HUES48 (cell line): ENCODE data around the gene KCNQ2.

ENCODE experiments used
- H3K27ac ChIP-seq: one replicate; pipeline ENCODE4 v1.7.0; 2013; ENCODE audit warnings: low read depth, low read length, inconsistent platforms
- H3K27me3 ChIP-seq: 2 replicates; pipeline ENCODE4 v1.6.1; 2013; ENCODE audit warnings: mild to moderate bottlenecking, low read length; ENCODE audit not compliant: control insufficient read depth, insufficient read depth
- H3K36me3 ChIP-seq: 2 replicates; pipeline ENCODE4 v1.6.1; 2013; ENCODE audit warnings: low read length; ENCODE audit not compliant: control insufficient read depth, insufficient read depth
- H3K4me1 ChIP-seq: 2 replicates; pipeline ENCODE4 v1.6.1; 2013; ENCODE audit warnings: mild to moderate bottlenecking, low read length; ENCODE audit not compliant: control insufficient read depth, insufficient read depth
- H3K4me3 ChIP-seq: 2 replicates; pipeline ENCODE4 v1.5.1; 2013; ENCODE audit warnings: mild to moderate bottlenecking, low read depth, low read length
- H3K9ac ChIP-seq: 2 replicates; pipeline ENCODE4 v1.6.1; 2013; ENCODE audit warnings: mild to moderate bottlenecking, low read depth, low read length, moderate library complexity
- H3K9me3 ChIP-seq: 2 replicates; pipeline ENCODE4 v1.6.1; 2013; ENCODE audit warnings: low read length; ENCODE audit not compliant: control insufficient read depth, insufficient read depth

Gene KCNQ2

GRCh38 chr20:63397946-63398450 lies 74.5 kb downstream of the KCNQ2 start:
- H3K4me3 ChIP-seq, result no peak overlapping the region
- peaks cover 15% of the 10 kb centered on the region for H3K4me1 ChIP-seq
- H3K9me3 ChIP-seq, result no peaks in the 10 kb centered on the region

GRCh38 chr20:63397155-63397843 lies 75.2 kb downstream of the KCNQ2 start:
- no peaks in the 10 kb centered on the region for H3K27me3 ChIP-seq
- no peak overlapping the region for H3K27ac ChIP-seq
- no peaks in the 10 kb centered on the region for H3K36me3 ChIP-seq
- H3K9me3 ChIP-seq, result peaks cover 2% of the 10 kb centered on the region; the same call in 1 of the 2 replicates
- H3K9ac ChIP-seq, result no peak overlapping the region
- no peak overlapping the region for H3K4me3 ChIP-seq
- peaks cover 15% of the 10 kb centered on the region for H3K4me1 ChIP-seq

More at GRCh38 chr20:63397946-63398450, 74.5 kb downstream of the KCNQ2 start:
- H3K36me3 ChIP-seq, result no peaks in the 10 kb centered on the region
- H3K27me3 ChIP-seq, result no peaks in the 10 kb centered on the region
- H3K9ac ChIP-seq, result no peak overlapping the region
- H3K27ac ChIP-seq, result no peak overlapping the region

- H3K27ac ChIP-seq, result no peak overlapping the region
- peaks cover 4% of the 10 kb centered on the region; the same call in 1 of the 2 replicates for H3K9me3 ChIP-seq
- no peak overlapping the region for H3K4me3 ChIP-seq
- peaks cover 15% of the 10 kb centered on the region for H3K4me1 ChIP-seq
- H3K9ac ChIP-seq, result no peak overlapping the region
- no peaks in the 10 kb centered on the region for H3K36me3 ChIP-seq
- no peaks in the 10 kb centered on the region for H3K27me3 ChIP-seq
Measured at GRCh38 chr20:63396300-63396699, 76.2 kb downstream of the KCNQ2 start.

- Histone ChIP-seq H3K36me3 (no peaks in the 10 kb centered on the region), H3K9me3 (peaks cover 4% of the 10 kb centered on the region; the same call in 1 of the 2 replicates), H3K9ac (no peak overlapping the region), H3K4me1 (peaks cover 15% of the 10 kb centered on the region), H3K27me3 (no peaks in the 10 kb centered on the region), H3K4me3 (no peak overlapping the region), H3K27ac (no peak overlapping the region)
Measured at GRCh38 chr20:63395723-63396122, 76.7 kb downstream of the KCNQ2 start.

DNA sequence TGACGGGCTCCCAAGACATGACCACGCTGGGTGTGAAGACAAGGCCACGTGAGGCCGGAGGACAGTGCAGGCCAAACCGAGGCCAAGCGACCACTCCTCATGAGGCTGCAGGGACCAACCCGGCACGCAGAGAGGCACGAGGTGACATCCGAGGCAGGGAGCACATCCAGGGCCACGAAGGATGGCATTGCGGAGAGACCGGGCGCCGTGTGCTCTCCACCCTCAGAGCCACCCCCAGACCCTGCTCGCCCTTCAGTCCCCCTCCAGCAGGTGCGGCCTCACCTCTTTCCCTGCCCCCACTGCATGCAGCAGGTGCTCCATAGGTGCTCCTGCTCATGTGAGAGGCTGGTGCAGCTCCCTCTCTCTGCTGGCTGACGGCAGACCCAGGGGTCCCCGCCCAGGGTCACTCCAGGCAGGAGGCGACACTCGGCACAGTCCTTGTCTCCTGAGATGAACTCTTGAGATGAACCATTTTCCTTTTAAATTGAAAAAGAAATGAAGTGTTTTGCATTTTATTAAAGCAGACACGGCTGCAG lies 77.5 kb downstream of the KCNQ2 start:
- Histone ChIP-seq H3K27me3 (no peaks in the 10 kb centered on the region), H3K36me3 (no peaks in the 10 kb centered on the region)

DNA sequence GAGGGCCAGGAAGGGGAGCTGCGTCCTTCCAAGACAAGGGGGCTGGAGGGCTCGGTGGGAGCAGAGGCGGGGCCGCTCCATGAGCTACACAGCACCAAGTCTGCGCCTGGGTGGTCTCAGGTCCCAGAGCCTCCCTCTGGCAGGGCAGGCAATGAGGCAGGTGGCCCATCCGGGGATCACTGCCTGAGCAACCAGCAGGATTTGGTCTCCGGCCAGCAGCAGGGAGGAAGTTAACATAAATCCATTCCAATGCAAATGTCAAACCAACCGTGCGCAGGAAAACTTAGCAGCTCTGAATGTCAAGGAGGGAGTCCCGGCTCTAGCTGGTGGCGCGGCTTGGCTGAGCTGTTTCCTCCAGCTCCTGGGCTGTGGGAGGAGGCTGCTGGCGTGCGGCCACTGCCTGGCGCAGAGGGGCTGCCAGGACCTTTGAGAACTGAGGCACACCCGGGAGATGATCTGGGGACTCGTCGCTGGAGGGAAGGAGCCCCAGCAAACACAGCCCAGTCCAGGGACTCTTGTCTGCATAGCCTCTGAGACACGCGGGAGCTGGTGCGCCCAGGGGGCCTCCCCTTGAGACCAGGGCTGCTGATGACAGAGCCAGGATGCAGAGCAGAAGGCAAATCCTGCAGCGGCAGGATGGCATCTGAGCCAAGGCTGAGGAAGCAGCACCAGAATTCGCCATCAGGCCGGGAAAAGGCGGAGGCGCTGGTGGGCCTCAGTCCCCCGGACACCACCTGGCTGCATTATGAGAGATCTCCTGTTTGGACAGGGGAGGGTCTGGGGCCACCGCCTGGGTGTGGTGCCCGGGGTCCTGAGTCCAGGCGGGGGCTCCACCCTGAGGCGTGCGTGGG lies 78.2 kb downstream of the KCNQ2 start:
- Histone ChIP-seq H3K27me3 (no peaks in the 10 kb centered on the region), H3K9me3 (peaks cover 4% of the 10 kb centered on the region; the same call in 1 of the 2 replicates), H3K27ac (peak overlapping the region; percentile 70), H3K4me1 (peaks cover 15% of the 10 kb centered on the region), H3K4me3 (no peak overlapping the region; the same call in 1 of the 2 replicates), H3K36me3 (no peaks in the 10 kb centered on the region), H3K9ac (no peak overlapping the region)

More for the DNA sequence above, 77.5 kb downstream of the KCNQ2 start:
- Histone ChIP-seq H3K4me1 (peaks cover 15% of the 10 kb centered on the region), H3K9ac (no peak overlapping the region), H3K9me3 (peaks cover 4% of the 10 kb centered on the region; the same call in 1 of the 2 replicates), H3K4me3 (no peak overlapping the region), H3K27ac (no peak overlapping the region)

DNA sequence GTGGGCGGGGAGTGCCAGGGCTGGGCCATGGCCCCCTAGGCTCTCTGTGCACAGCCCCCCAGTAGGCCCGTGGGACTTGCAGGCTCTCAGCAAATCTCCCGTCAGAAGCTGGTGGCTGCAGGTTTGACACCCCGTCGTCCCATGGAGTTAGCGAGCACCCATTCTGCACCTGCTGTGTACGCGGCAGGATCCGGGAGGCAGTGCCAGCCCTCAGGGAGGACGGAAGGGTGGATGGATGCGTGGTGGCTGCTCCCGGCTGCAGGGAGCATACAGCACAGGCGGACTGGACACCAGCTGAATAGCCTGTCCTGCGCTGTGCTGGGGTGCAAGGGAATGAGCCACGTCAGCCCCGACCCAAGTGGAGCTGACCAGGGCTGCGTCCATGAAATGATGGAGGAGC lies 78.9 kb downstream of the KCNQ2 start:
- Histone ChIP-seq H3K36me3 (no peaks in the 10 kb centered on the region), H3K27ac (peak overlapping the region; percentile 70), H3K27me3 (no peaks in the 10 kb centered on the region), H3K4me1 (peaks cover 15% of the 10 kb centered on the region), H3K9ac (no peak overlapping the region), H3K9me3 (peaks cover 4% of the 10 kb centered on the region; the same call in 1 of the 2 replicates), H3K4me3 (no peak overlapping the region)

- H3K27ac ChIP-seq, result no peak overlapping the region
- no peak overlapping the region for H3K4me3 ChIP-seq
- no peaks in the 10 kb centered on the region for H3K27me3 ChIP-seq
- H3K9ac ChIP-seq, result no peak overlapping the region
- H3K9me3 ChIP-seq, result peaks cover 8% of the 10 kb centered on the region
- H3K4me1 ChIP-seq, result peaks cover 15% of the 10 kb centered on the region
- H3K36me3 ChIP-seq, result no peaks in the 10 kb centered on the region
Measured at GRCh38 chr20:63392465-63393365, 79.7 kb downstream of the KCNQ2 start.

- no peak overlapping the region for H3K4me3 ChIP-seq
Measured at GRCh38 chr20:63387917-63388316, 84.5 kb downstream of the KCNQ2 start.

DNA sequence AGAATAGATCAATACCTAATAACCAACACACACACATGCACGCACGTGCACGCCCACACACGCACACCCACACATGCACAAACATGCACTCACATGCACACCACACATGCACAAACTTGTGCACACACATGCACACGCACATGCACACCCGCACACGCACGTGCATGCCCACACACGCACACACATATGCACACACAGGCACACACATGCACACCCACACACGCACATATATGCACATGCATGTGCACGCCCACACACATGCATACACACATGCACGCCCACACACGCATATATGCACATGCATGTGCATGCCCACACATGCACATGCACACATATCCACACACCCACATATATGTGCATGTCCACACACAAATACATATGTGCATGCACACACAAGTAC lies 85.1 kb downstream of the KCNQ2 start:
- H3K27ac ChIP-seq, result no peak overlapping the region
- H3K9ac ChIP-seq, result no peak overlapping the region
- H3K4me3 ChIP-seq, result no peak overlapping the region
- peaks cover 19% of the 10 kb centered on the region for H3K9me3 ChIP-seq
- H3K36me3 ChIP-seq, result no peaks in the 10 kb centered on the region
- no peaks in the 10 kb centered on the region for H3K27me3 ChIP-seq
- no peaks in the 10 kb centered on the region for H3K4me1 ChIP-seq

More at GRCh38 chr20:63387917-63388316, 84.5 kb downstream of the KCNQ2 start:
- peaks cover 20% of the 10 kb centered on the region for H3K9me3 ChIP-seq
- no peaks in the 10 kb centered on the region for H3K4me1 ChIP-seq
- no peak overlapping the region for H3K9ac ChIP-seq
- no peaks in the 10 kb centered on the region for H3K27me3 ChIP-seq
- no peaks in the 10 kb centered on the region for H3K36me3 ChIP-seq
- no peak overlapping the region for H3K27ac ChIP-seq
